Gastroesophageal sphincter (tissue), 4 donors: ENCODE measurements around the gene SORCS1. TPM values are rescaled to one million over a fixed set of nuclear protein-coding genes. Genes with fewer than 3 reads are reported as not detected.

Experiments used
- ATAC-seq: fragments of 150-250 bp; one replicate; pipeline ENCODE4 v1.9.1; 2016; ENCODE audit warnings: mild to moderate bottlenecking, moderate library complexity
- H3K27ac ChIP-seq, 4 donors: fragments of 200-600 bp; sonication (generic) in 3 of 4; 1 replicate in 3 of 4; 2 replicates in 1 of 4; pipeline ENCODE4 v1.5.1; 2016 to 2019
- H3K27me3 ChIP-seq: fragments of 200-600 bp; sonication (generic); one replicate; pipeline ENCODE4 v1.5.1; 2019
- H3K36me3 ChIP-seq, 2 donors: fragments of 200-600 bp; sonication (generic); one replicate each; pipeline ENCODE4 v1.5.1; 2019; ENCODE audit warnings: control low read depth in 1 of 2
- H3K4me1 ChIP-seq, 3 donors: fragments of 200-600 bp; sonication (generic); 1 replicate in 2 of 3; 2 replicates in 1 of 3; pipeline ENCODE4 v1.5.1; 2016 to 2019; ENCODE audit warnings: control low read depth in 2 of 3
- H3K4me3 ChIP-seq, 2 donors: fragments of 200-600 bp; sonication (generic); one replicate each; pipeline ENCODE4 v1.5.1; 2019; ENCODE audit warnings: mild to moderate bottlenecking in 1 of 2, moderate library complexity in 1 of 2
- H3K9me3 ChIP-seq, 3 donors: fragments of 200-600 bp; sonication (generic); one replicate each; pipeline ENCODE4 v1.5.1; 2017 to 2019; ENCODE audit warnings: control low read depth in 2 of 3
- CTCF ChIP-seq, 4 experiments: fragments of 200-600 bp in 2 of 4; fragments of 450-650 bp in 2 of 4; sonication (generic) in 1 of 4; IDR thresholded peaks; one replicate each; pipeline ENCODE4 v1.5.1; 2017 to 2019; ENCODE audit warnings: antibody characterized with exemption in 4 of 4, mild to moderate bottlenecking in 2 of 4, moderate library complexity in 2 of 4
- EP300 ChIP-seq: sonication (generic); formaldehyde crosslinking; IDR thresholded peaks from one replicate; pipeline ENCODE4 v1.6.1; 2017; ENCODE audit warnings: antibody characterized with exemption, mild to moderate bottlenecking
- POLR2A ChIP-seq, 2 donors: fragments of 450-650 bp; IDR thresholded peaks; one replicate each; pipeline ENCODE4 v1.6.1; 2017; ENCODE audit warnings: antibody characterized with exemption in 2 of 2, mild to moderate bottlenecking in 2 of 2, moderate library complexity in 1 of 2
- POLR2AphosphoS5 ChIP-seq: sonication (generic); formaldehyde crosslinking; IDR thresholded peaks from one replicate; pipeline ENCODE4 v1.6.1; 2017; ENCODE audit warnings: antibody characterized with exemption
- whole genome bisulfite sequencing, 2 donors: methylation state at CpG; one replicate each; pipeline ENCODE4 v1.1.5; 2018; ENCODE audit warnings: low coverage in 1 of 2; 5-methylcytosine and 5-hydroxymethylcytosine counted together
- total RNA-seq, 4 donors: library from RNA; depleted of rRNA; stranded (reverse); fragments of >200 nt; gene quantifications; one replicate each; pipeline ENCODE4 v1.1.0, GENCODE V29; 2016

Gene SORCS1
- total RNA-seq, 4 donors from 2014 or later = 8.5 to 18.6 (median 10.0) TPM

GRCh38 chr10:106864031-106864430 lies 300.5 kb downstream of the SORCS1 start:
- ATAC-seq = no peak
- no peaks in the 10 kb centered on the region for H3K27me3 ChIP-seq
- no peak overlapping the region for H3K27ac ChIP-seq
- H3K4me1 ChIP-seq = no peaks in the 10 kb centered on the region
- 92 to 96% methylated on average over 5 to 8 of the region's 8 CpGs for WGBS, 2 donors
- TF ChIP-seq CTCF (IDR thresholded peaks at IDR 0.05) (no peak), POLR2A (IDR thresholded peaks at IDR 0.05) (no peak), EP300 (no peak), POLR2AphosphoS5 (no peak)
- no peaks in the 10 kb centered on the region for H3K36me3 ChIP-seq
- H3K9me3 ChIP-seq = peaks cover 0 to 5% (median 0%) of the 10 kb centered on the region in 3 donors
- no peak overlapping the region for H3K4me3 ChIP-seq

DNA sequence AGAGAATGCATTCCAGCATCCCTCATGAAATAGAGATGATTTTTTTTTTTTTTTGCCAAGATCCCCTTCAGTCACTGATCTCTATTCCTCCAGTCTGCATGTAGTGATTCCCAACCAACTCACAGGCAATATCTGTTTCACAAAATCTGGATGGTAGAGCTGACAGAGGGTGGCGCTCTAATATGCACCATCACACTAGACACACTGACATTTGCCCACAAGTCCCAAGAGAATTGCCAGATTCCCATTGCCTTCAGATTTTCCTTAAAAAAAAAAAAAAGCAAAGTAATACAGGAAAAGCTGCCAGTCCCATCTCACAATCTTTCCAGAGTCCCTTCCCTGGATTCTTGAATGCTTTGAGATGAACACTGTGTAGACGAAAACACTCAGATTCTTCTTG lies 301.0 kb downstream of the SORCS1 start:
- Histone ChIP-seq H3K9me3 (peaks cover 0 to 5% (median 0%) of the 10 kb centered on the region in 3 donors), H3K4me3 (no peak overlapping the region), H3K27me3 (no peaks in the 10 kb centered on the region), H3K27ac (no peak overlapping the region), H3K36me3 (no peaks in the 10 kb centered on the region), H3K4me1 (no peaks in the 10 kb centered on the region)
- ATAC-seq = no peak
- 31 to 72% methylated on average over 1 to 2 of the region's 2 CpGs for WGBS, 2 donors
- TF ChIP-seq POLR2A (IDR thresholded peaks at IDR 0.05) (no peak), EP300 (no peak), POLR2AphosphoS5 (no peak)

DNA sequence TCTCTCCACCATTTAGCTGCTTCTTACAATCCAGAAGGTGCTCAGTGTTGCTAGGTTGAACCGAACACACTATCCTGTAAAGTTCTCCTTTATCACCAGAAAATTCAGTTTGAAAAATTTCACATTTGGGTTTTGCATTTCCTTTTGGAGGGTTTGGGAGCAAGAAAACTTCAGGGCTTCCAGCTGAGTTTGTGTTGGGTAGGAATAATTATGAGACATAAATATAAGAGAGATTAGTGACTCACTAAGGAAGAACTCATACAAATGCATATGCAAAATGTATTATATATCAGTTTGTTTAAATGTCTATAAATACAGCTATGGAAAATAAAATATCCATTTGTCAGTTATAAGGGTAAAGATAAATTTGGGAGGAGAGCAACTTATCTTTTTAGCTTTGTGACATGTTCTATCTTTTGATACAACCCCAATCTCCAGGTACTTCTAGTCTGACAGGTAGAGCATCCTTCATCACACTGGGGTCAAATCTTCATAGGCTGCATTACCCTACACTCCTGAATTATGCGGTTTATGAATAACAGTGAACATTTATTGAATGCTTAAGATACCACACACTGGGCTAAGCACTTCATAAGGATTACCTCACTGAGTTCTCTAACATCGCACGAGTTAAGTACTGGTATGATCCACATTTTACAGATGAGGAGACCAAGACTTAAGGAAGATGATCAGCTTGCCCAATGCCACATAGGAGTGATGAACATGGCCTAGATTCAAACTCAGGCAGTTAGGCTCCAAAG lies 304.4 kb downstream of the SORCS1 start:
- Histone ChIP-seq H3K4me3 (no peak overlapping the region), H3K9me3 (peaks cover 0 to 11% (median 0%) of the 10 kb centered on the region in 3 donors), H3K27ac (no peak overlapping the region), H3K36me3 (no peaks in the 10 kb centered on the region), H3K4me1 (no peaks in the 10 kb centered on the region), H3K27me3 (no peaks in the 10 kb centered on the region)
- TF ChIP-seq EP300 (no peak), POLR2A (IDR thresholded peaks at IDR 0.05) (no peak), POLR2AphosphoS5 (no peak), CTCF (IDR thresholded peaks at IDR 0.05) (no peak)
- ATAC-seq = no peak
- WGBS, 2 donors = 85 to 100% methylated on average over 2 to 4 of the region's 4 CpGs

- Histone ChIP-seq H3K27me3 (no peaks in the 10 kb centered on the region), H3K4me3 (no peak overlapping the region), H3K9me3 (peaks cover 0 to 23% (median 0%) of the 10 kb centered on the region in 3 donors), H3K27ac (no peak overlapping the region), H3K4me1 (no peaks in the 10 kb centered on the region), H3K36me3 (no peaks in the 10 kb centered on the region)
- 72 to 95% methylated on average over 5 to 6 of the region's 6 CpGs for WGBS, 2 donors
- TF ChIP-seq EP300 = no peak
- TF ChIP-seq POLR2A (IDR thresholded peaks at IDR 0.05) = no peak
- TF ChIP-seq CTCF (IDR thresholded peaks at IDR 0.05) = no peak
- ATAC-seq = no peak
Observed at GRCh38 chr10:106857728-106858127, 306.8 kb downstream of the SORCS1 start.

GRCh38 chr10:106857213-106857612 lies 307.3 kb downstream of the SORCS1 start:
- Histone ChIP-seq H3K27me3 (no peaks in the 10 kb centered on the region), H3K9me3 (peaks cover 0 to 23% (median 0%) of the 10 kb centered on the region in 3 donors), H3K27ac (no peak overlapping the region), H3K36me3 (no peaks in the 10 kb centered on the region), H3K4me1 (no peaks in the 10 kb centered on the region), H3K4me3 (no peak overlapping the region)
- no peak for ATAC-seq
- 65 to 78% methylated on average over 3 to 4 of the region's 6 CpGs for WGBS, 2 donors
- TF ChIP-seq CTCF (IDR thresholded peaks at IDR 0.05) = no peak
- TF ChIP-seq POLR2A (IDR thresholded peaks at IDR 0.05) = no peak
- TF ChIP-seq POLR2AphosphoS5 = no peak
- TF ChIP-seq EP300 = no peak
